Liver (tissue), 9 donors: Measurements from ENCODE around the gene RIMBP2. TPM values are rescaled to one million over a fixed set of nuclear protein-coding genes. Genes with fewer than 3 reads are reported as not detected.

ENCODE experiments used
- DNase-seq: peaks from one replicate; pipeline ENCODE4 v3.0.0-alpha.2; 2017; ENCODE audit warnings: low spot score
- H3K27ac ChIP-seq, 2 donors: one replicate each; pipeline ENCODE4 v1.7.0; 2013; ENCODE audit warnings: inconsistent platforms in 2 of 2, low read length in 2 of 2, control low read depth in 1 of 2, low read depth in 1 of 2, mild to moderate bottlenecking in 1 of 2
- H3K27me3 ChIP-seq, 4 donors: one replicate each; pipeline versions ENCODE4 v1.6.1 to v1.7.0; 2013; ENCODE audit warnings: low read length in 3 of 4, inconsistent platforms in 1 of 4, mild to moderate bottlenecking in 1 of 4, moderate library complexity in 1 of 4; ENCODE audit not compliant: control insufficient read depth in 4 of 4, insufficient read depth in 4 of 4
- H3K36me3 ChIP-seq, 4 donors: one replicate each; pipeline versions ENCODE4 v1.6.1 to v1.7.0; 2013; ENCODE audit warnings: low read length in 3 of 4, mild to moderate bottlenecking in 3 of 4, low read depth in 1 of 4, moderate library complexity in 1 of 4; ENCODE audit not compliant: control insufficient read depth in 4 of 4, insufficient read depth in 3 of 4
- H3K4me1 ChIP-seq, 4 donors: one replicate each; pipeline versions ENCODE4 v1.6.1 to v1.7.0; 2013; ENCODE audit warnings: low read length in 3 of 4, mild to moderate bottlenecking in 3 of 4, moderate library complexity in 1 of 4; ENCODE audit not compliant: control insufficient read depth in 4 of 4, insufficient read depth in 4 of 4
- H3K4me3 ChIP-seq, 3 donors: one replicate each; pipeline versions ENCODE4 v1.6.1 to v1.7.0; 2013; ENCODE audit warnings: low read length in 3 of 3, control low read depth in 1 of 3, low read depth in 1 of 3, mild to moderate bottlenecking in 1 of 3
- H3K9ac ChIP-seq, 2 donors: one replicate each; pipeline ENCODE4 v1.7.0; 2013; ENCODE audit warnings: low read length in 2 of 2, mild to moderate bottlenecking in 2 of 2, moderate library complexity in 2 of 2, control low read depth in 1 of 2, low read depth in 1 of 2
- H3K9me3 ChIP-seq, 4 donors: one replicate each; pipeline versions ENCODE4 v1.6.1 to v1.7.0; 2013; ENCODE audit warnings: low read length in 3 of 4; ENCODE audit not compliant: control insufficient read depth in 4 of 4
- EGR1 ChIP-seq, 2 donors: IDR thresholded peaks; 2 replicates each; pipeline ENCODE4 v1.6.1; 2016 to 2018; ENCODE audit warnings: antibody characterized with exemption in 2 of 2, low read depth in 2 of 2
- FOXA1 ChIP-seq: IDR thresholded peaks from 2 replicates; pipeline ENCODE4 v1.6.1; 2016; ENCODE audit warnings: antibody characterized with exemption
- FOXA2 ChIP-seq: IDR thresholded peaks from 2 replicates; pipeline ENCODE4 v1.6.1; 2016; ENCODE audit warnings: antibody characterized with exemption
- GABPA ChIP-seq, 2 donors: IDR thresholded peaks in 1 of 2; conservative IDR thresholded peaks in 1 of 2; 2 replicates each; pipeline ENCODE4 v1.6.1; 2016; ENCODE audit warnings: antibody characterized with exemption in 2 of 2, mild to moderate bottlenecking in 1 of 2, moderate library complexity in 1 of 2
- JUND ChIP-seq, 2 donors: IDR thresholded peaks; 2 replicates each; pipeline ENCODE4 v1.6.1; 2016; ENCODE audit warnings: antibody characterized with exemption in 2 of 2
- NR2F2 ChIP-seq: IDR thresholded peaks from 2 replicates; pipeline ENCODE4 v1.6.1; 2016; ENCODE audit warnings: antibody characterized with exemption
- RAD21 ChIP-seq, 2 donors: IDR thresholded peaks; 2 replicates each; pipeline ENCODE4 v1.6.1; 2016; ENCODE audit warnings: antibody characterized with exemption in 2 of 2, mild to moderate bottlenecking in 2 of 2
- RXRA ChIP-seq, 2 donors: IDR thresholded peaks; 2 replicates each; pipeline ENCODE4 v1.6.1; 2017 to 2018; ENCODE audit warnings: antibody characterized with exemption in 2 of 2, mild to moderate bottlenecking in 1 of 2
- SP1 ChIP-seq: IDR thresholded peaks from 2 replicates; pipeline ENCODE4 v1.6.1; 2018; ENCODE audit warnings: antibody characterized with exemption, mild to moderate bottlenecking
- TAF1 ChIP-seq: conservative IDR thresholded peaks from 2 replicates; pipeline ENCODE4 v1.6.1; 2016; ENCODE audit warnings: antibody characterized with exemption, mild to moderate bottlenecking
- YY1 ChIP-seq: IDR thresholded peaks from 2 replicates; pipeline ENCODE4 v1.6.1; 2016; ENCODE audit warnings: antibody characterized with exemption, mild to moderate bottlenecking
- whole genome bisulfite sequencing: extraction: QIAGEN DNeasy Blood & Tissue Kit; methylation state at CpG from one replicate; pipeline ENCODE4 v1.1.7; 2013; 5-methylcytosine and 5-hydroxymethylcytosine counted together
- polyA plus RNA-seq, 2 donors: library from polyadenylated mRNA; stranded (reverse) in 1 of 2; unstranded in 1 of 2; fragments of 200-250 nt in 1 of 2; fragments of >200 nt in 1 of 2; fragmentation: Nextera tagmentation in 1 of 2; extraction: Ambion mirVana in 1 of 2; gene quantifications; one replicate each; pipeline versions ENCODE4 v1.2.1 to v1.2.3, GENCODE V29; 2013 to 2015
- total RNA-seq, 2 donors: library from RNA; depleted of rRNA; stranded (reverse); fragments of >200 nt; gene quantifications; one replicate each; pipeline ENCODE4 v1.2.3, GENCODE V29; 2014
- TF ChIP-seq, protein P1 (sequence below): IDR thresholded peaks from 2 replicates; pipeline ENCODE4 v1.6.1; 2016; ENCODE audit warnings: antibody characterized with exemption
- TF ChIP-seq, protein P2 (sequence below): IDR thresholded peaks from 2 replicates; pipeline ENCODE4 v1.6.1; 2016; ENCODE audit warnings: antibody characterized with exemption
- TF ChIP-seq, protein P3 (sequence below): IDR thresholded peaks from 2 replicates; pipeline ENCODE4 v1.6.1; 2016; ENCODE audit warnings: antibody characterized with exemption, mild to moderate bottlenecking
- TF ChIP-seq, protein P4 (sequence below): fragments of 150-350 bp; IDR thresholded peaks from 2 replicates; pipeline ENCODE4 v1.5.1; 2017; ENCODE audit warnings: improper control_type of control experiment, low read depth, low read length; ENCODE audit not compliant: missing input control
- donor health status: healthy.
- donor health status: healthy.
- donor health status: healthy.
- donor health status: healthy.
- donor health status: healthy.

Gene RIMBP2
- total and polyA plus RNA-seq, 4 donors: 0.01 to 0.17 (median 0.09) TPM; not detected in 1

DNA sequence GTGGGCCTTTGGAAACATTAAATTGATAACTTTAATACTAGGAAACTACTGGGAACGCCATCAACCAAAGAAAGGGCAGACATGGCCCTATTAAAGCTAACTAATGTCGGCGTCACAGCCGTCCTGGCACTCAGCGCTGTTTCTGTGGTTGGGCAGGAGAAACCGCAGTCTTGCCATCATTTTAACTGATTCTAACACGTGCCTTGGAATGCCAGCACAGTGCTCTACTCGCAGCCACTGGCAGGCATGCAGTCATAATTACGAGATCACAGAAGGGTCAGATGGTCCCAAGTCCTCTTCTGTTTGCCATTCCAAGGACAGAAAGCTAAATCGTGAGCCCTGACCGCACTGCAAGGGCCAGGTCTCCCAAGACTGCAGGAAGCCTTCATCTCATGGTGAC lies 75.2 kb downstream of the RIMBP2 start:
- no peak overlapping the region for H3K9ac ChIP-seq
- no peak overlapping the region for H3K27ac ChIP-seq
- no peaks in the 10 kb centered on the region for H3K4me1 ChIP-seq
- no peaks in the 10 kb centered on the region for H3K9me3 ChIP-seq
- TF ChIP-seq NR2F2: no peak
- TF ChIP-seq, protein P1, sequence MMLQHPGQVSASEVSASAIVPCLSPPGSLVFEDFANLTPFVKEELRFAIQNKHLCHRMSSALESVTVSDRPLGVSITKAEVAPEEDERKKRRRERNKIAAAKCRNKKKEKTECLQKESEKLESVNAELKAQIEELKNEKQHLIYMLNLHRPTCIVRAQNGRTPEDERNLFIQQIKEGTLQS: no peak
- TF ChIP-seq FOXA2: no peak
- no peak for TF ChIP-seq EGR1 (IDR thresholded peaks at IDR 0.05; ENCODE audit: low read depth in 2 of 2)
- TF ChIP-seq RXRA (IDR thresholded peaks at IDR 0.05): no peak
- H3K4me3 ChIP-seq: no peak overlapping the region
- H3K36me3 ChIP-seq: no peaks in the 10 kb centered on the region
- 82% methylated on average over 11 of the region's 11 CpGs for WGBS
- DNase-seq: no peak
- H3K27me3 ChIP-seq: no peaks in the 10 kb centered on the region

DNA sequence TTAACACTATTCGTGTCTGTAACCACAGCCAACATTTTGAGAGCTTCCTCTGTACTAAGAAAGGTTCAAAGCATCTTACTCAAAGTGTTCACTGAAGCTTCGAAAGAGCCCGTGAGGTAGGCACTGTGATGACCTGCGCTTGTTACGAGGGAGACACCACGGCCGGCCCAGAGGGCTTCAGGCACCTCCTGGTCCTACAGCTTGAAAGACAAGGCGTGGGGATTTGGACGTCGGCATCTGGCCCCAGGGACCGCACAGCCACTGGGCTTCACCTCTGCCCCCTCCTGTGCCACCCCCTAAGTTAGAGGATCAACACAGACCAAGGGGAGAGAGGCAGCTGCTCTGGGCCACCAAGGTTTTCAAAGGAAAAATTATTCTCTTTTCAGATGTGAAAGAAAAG lies 75.6 kb downstream of the RIMBP2 start:
- 82% methylated on average over 11 of the region's 11 CpGs for WGBS
- no peak overlapping the region for H3K4me3 ChIP-seq
- H3K27ac ChIP-seq: no peak overlapping the region
- H3K36me3 ChIP-seq: no peaks in the 10 kb centered on the region
- H3K9ac ChIP-seq: no peak overlapping the region
- TF ChIP-seq, protein P1: no peak
- no peak for TF ChIP-seq RAD21 (IDR thresholded peaks at IDR 0.05)
- TF ChIP-seq, protein P2, sequence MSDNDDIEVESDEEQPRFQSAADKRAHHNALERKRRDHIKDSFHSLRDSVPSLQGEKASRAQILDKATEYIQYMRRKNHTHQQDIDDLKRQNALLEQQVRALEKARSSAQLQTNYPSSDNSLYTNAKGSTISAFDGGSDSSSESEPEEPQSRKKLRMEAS: no peak
- TF ChIP-seq SP1: no peak
- TF ChIP-seq, protein P3, sequence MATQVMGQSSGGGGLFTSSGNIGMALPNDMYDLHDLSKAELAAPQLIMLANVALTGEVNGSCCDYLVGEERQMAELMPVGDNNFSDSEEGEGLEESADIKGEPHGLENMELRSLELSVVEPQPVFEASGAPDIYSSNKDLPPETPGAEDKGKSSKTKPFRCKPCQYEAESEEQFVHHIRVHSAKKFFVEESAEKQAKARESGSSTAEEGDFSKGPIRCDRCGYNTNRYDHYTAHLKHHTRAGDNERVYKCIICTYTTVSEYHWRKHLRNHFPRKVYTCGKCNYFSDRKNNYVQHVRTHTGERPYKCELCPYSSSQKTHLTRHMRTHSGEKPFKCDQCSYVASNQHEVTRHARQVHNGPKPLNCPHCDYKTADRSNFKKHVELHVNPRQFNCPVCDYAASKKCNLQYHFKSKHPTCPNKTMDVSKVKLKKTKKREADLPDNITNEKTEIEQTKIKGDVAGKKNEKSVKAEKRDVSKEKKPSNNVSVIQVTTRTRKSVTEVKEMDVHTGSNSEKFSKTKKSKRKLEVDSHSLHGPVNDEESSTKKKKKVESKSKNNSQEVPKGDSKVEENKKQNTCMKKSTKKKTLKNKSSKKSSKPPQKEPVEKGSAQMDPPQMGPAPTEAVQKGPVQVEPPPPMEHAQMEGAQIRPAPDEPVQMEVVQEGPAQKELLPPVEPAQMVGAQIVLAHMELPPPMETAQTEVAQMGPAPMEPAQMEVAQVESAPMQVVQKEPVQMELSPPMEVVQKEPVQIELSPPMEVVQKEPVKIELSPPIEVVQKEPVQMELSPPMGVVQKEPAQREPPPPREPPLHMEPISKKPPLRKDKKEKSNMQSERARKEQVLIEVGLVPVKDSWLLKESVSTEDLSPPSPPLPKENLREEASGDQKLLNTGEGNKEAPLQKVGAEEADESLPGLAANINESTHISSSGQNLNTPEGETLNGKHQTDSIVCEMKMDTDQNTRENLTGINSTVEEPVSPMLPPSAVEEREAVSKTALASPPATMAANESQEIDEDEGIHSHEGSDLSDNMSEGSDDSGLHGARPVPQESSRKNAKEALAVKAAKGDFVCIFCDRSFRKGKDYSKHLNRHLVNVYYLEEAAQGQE: no peak
- no peak for TF ChIP-seq RXRA (IDR thresholded peaks at IDR 0.05)
- TF ChIP-seq FOXA2: no peak
- peaks cover 0 to under 1% (median 0%) of the 10 kb centered on the region in 4 donors for H3K27me3 ChIP-seq
- no peaks in the 10 kb centered on the region for H3K9me3 ChIP-seq
- H3K4me1 ChIP-seq: no peaks in the 10 kb centered on the region
- DNase-seq: no peak

DNA sequence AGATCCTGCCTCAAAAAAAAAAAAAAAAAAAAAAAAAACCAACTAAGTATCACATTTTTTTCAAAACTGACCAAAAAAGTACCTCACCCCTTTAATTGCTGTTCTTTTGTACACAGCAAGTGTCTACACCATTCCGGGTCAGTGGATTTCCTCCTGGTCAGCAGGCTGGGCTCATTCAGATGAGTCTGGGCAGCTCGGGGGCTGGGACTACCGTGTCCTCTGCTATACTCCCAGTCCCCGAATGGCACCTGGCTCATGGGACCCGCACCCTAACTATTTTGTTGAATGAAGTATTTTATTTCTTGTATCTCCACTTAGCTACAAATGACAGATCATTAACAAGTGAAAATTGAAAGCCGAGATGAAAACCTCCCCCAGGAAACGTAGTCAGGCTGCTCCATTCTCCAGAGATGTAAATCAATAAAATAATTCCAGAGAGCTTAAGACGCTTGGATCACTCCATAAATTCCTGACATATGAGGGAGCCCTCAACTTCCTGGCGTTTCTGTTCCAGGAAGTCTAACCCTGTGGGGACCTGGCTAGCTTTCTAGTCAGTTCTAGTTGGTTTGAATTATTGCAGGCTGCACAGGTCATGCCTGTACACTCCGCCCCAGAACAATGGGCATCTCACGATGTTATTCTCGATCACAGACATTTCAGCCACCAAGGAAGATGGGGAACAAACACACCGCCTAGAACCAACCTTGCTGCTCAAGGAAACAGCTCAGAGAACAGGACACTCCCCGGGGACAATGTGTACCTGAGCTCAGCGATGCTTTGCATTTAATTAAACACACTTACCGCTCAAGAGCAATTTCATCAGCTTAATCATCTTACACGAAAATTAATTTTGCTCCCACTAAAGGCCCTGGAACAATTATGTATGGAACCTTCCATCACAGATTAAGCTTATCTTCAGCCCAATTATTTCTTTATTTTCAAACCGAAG lies 76.3 kb downstream of the RIMBP2 start:
- H3K27me3 ChIP-seq: peaks cover 0 to 6% (median 0%) of the 10 kb centered on the region in 4 donors
- no peak overlapping the region for H3K9ac ChIP-seq
- no peak overlapping the region for H3K27ac ChIP-seq
- H3K4me1 ChIP-seq: no peaks in the 10 kb centered on the region
- no peak overlapping the region for H3K4me3 ChIP-seq
- no peaks in the 10 kb centered on the region for H3K9me3 ChIP-seq
- WGBS: 67% methylated on average over 18 of the region's 18 CpGs
- DNase-seq: no peak
- H3K36me3 ChIP-seq: no peaks in the 10 kb centered on the region
- TF ChIP-seq JUND (IDR thresholded peaks at IDR 0.05) (no peak), YY1 (no peak), NR2F2 (no peak), GABPA (IDR thresholded peaks at IDR 0.05 in 1 of 2, conservative IDR thresholded peaks at IDR 0.05 in 1 of 2) (no peak), FOXA1 (no peak), EGR1 (IDR thresholded peaks at IDR 0.05; ENCODE audit: low read depth in 2 of 2) (no peak), SP1 (no peak), FOXA2 (no peak), TAF1 (no peak)
- TF ChIP-seq, protein P4, sequence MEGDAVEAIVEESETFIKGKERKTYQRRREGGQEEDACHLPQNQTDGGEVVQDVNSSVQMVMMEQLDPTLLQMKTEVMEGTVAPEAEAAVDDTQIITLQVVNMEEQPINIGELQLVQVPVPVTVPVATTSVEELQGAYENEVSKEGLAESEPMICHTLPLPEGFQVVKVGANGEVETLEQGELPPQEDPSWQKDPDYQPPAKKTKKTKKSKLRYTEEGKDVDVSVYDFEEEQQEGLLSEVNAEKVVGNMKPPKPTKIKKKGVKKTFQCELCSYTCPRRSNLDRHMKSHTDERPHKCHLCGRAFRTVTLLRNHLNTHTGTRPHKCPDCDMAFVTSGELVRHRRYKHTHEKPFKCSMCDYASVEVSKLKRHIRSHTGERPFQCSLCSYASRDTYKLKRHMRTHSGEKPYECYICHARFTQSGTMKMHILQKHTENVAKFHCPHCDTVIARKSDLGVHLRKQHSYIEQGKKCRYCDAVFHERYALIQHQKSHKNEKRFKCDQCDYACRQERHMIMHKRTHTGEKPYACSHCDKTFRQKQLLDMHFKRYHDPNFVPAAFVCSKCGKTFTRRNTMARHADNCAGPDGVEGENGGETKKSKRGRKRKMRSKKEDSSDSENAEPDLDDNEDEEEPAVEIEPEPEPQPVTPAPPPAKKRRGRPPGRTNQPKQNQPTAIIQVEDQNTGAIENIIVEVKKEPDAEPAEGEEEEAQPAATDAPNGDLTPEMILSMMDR: no peak
- TF ChIP-seq, protein P3: no peak
- TF ChIP-seq, protein P1: no peak
